HG03354 (cell line): ENCODE results near the gene DNAL1.
"Not testable (repeated sequence)": the region's sequence is repeated elsewhere in the genome, so short reads cannot be mapped to it uniquely, and the experiment has no call there.

Source experiments
- ATAC-seq: cut with Tn5 transposase; IDR thresholded peaks from one replicate; pipeline ENCODE4 v1.9.1; 2021; ENCODE audit warnings: mild to moderate bottlenecking; ENCODE audit not compliant: unreplicated experiment, poor library complexity, severe bottlenecking

DNAL1 gene

DNA sequence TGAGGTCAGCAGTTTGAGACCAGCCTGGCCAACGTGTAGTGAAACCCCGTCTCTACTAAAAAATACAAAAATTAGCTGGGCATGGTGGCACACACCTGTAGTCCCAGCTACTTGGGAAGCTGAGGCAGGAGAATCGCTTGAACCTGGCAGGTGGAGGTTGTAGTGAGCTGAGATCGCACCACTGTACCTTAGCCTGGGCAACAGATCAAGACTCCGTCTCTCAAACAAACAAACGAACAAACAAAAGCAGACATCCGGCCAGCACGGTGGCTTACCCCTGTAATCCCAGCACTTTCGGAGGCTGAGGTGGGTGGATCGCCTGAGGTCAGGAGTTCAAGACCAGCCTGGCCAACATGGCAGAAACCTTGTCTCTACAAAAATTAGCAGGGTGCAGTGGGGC, 8.4 kb upstream of the DNAL1 start:
- ATAC-seq = not testable (repeated sequence)

DNA sequence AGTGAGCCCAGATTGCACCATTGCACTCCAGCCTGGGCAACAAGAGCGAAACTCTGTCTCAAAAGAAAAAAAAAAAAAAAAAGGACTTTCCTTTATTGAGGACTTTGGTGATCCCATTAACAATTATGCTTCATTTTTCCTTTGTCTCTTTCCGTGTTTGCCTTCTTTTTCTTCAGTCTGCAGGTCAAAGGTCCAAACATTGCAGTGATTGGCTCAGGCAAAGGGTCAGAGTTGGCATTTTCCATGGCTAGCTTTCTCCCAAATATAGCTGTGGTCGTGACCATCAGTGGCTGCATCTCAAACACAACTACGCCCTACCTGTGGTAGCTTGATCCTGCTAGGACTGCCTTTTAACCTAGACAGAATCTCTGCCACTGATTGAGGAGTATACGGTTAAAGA, 7.0 kb upstream of the DNAL1 start:
- no peak for ATAC-seq

DNA sequence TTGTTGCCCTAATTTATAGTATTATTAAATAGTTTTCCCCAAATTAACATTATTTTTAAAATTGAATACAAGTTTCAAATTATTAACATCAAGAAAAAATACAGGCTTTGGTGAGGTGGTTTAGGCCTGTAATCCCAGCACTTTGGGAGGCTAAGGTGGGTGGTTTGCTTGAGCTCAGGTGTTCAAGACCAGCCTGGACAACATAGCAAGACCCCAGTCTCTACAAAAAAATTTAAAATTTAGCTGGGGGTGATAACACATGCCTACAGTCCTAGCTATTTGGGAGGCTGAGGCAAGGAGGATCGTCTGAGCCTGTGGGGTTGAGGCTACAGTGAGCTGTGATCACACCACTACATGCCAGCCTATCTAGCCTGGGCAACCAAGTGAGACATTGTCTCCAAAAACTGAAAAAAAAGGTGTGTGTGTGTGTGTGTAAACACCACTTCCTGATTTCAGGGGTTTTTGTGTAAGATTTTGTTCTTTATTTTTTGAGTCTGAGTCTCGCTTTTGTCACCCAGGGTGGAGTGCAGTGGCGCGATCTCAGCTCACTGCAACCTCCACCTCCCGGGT, 3.9 kb upstream of the DNAL1 start:
- no peak for ATAC-seq

- ATAC-seq = no peak
Measured at GRCh38 chr14:73645248-73645610, 443 bp downstream of the DNAL1 start.

DNA sequence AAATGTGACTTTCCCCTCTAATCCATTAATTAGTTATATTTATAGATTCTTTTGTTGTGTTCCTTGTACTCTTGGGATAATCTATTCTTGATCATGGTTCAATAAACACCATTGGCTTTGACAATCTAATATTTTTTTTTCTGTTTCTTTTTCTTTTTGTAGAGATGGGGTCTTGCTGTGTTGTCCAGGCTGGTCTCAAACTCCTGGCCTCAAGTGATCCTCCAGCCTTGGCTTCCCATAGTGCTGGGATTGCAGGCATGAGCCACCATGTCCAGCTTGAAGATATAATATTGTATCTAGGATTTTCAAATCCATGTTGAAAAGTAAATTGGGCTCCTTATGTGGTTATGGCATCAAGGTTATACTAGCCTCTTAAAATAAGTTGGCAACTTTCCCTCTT, 6.2 kb downstream of the DNAL1 start:
- no peak for ATAC-seq

GRCh38 chr14:73655851-73656250, 11.1 kb downstream of the DNAL1 start:
- ATAC-seq = no peak

- ATAC-seq = not testable (repeated sequence)
Measured at GRCh38 chr14:73659202-73659601, 14.4 kb downstream of the DNAL1 start.

GRCh38 chr14:73660511-73660910, 15.7 kb downstream of the DNAL1 start:
- ATAC-seq = no peak

GRCh38 chr14:73661872-73662271, 17.1 kb downstream of the DNAL1 start:
- no peak for ATAC-seq

- ATAC-seq = no peak
Measured at GRCh38 chr14:73662487-73662943, 17.7 kb downstream of the DNAL1 start.

DNA sequence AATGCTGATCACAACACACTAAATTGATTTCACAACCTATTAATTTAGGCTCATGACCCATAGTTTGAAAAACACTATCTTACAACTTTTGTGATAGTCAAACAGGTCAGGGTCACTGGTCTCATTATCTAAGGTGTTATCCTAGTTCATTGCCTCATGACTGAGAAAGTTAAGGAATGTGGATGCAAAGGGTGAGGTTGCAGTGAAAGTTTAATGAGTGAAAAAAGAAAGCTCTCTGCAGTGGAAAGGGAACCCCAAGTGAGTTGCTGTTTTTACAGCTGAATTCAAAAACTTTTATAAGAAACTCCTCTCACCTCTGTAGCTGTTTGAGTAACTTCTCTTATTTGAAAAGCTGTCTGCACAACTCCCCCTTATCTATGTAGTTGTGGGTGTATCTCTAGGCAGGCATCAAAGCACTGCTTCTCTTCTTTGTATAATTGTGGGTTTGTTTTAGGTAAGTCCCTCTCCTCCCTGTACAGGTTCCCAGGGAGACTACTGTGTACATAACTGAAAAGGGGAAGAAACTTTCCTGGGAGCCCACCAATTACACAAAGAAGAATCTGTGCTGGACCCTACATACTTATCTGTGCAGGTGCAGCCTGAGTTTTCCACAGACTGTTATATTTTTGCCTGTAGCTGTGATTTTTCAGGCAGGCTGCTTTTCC, 18.9 kb downstream of the DNAL1 start:
- ATAC-seq = no peak

DNA sequence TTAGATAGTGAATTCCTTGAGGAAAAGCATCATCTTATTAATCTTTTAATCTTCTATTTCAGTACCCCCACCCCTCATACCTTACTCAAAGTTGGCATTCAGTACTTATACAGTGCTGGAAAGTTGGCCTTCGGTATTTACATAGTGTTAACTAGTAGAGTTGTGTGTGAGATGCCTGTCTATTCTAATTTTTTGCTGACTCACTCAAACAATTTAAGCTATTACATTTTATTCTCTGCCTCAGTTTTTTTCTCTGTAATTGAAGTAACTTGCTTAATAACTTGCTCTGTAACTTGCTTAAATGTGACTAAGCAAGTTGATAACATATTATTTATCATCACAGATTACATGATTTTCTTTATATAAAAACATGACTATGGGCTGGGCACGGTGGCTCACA, 20.3 kb downstream of the DNAL1 start:
- ATAC-seq = no peak

DNA sequence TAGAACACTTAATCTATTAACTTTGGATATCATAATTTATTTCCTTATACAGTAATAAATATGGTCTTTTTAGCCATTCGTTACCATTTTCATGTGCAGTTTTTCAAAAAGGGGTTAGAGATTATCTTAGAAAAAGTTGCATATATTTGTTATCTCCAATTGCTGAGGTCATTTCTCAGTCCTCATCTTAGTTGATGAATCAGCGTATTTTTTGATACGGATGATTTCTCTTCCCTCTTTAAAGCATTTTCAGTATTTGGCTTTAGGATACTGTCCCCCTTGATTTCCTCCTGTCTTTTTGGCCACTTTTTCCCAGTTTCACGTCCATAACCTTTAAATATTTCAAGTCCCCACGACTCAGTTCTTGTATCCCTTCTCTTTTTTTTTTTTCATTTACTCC, 21.8 kb downstream of the DNAL1 start:
- ATAC-seq = no peak

GRCh38 chr14:73667854-73668253, 23.1 kb downstream of the DNAL1 start:
- no peak for ATAC-seq

DNA sequence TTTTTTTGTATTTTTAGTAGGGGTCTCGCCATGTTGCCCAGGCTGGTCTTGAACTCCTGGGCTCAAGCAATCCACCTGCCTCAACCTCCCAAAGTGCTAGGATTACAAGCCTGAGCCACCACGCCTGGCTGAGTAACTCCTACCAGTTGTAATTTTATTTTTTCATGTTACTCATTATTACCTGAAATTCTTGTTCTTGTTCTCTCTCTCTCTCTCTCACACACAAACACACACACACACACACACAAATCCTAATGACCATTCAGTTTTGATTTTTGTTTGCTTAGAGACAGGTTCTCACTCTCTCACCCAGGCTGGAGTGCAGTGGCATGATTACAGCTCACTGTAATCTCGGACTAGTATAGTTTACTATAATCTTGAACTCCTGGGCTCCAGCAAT, 30.2 kb downstream of the DNAL1 start:
- no peak for ATAC-seq

DNA sequence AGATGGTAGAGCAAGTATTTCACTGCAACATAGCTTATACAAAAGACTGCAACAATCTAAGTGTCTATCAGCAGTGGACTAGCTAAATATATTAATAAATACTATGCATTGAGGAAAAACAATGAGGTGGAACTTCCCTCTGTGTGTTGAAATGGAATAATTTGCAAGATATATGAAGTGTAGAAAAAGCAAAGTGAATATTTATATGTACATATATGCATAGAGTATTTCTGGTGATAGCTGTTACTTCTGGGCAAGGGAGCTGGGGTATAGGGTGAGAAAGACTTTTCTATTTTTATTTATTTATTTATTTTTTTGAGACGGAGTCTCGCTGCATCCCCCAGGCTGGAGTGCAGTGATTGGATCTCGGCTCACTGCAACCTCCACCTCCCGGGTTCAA, 33.9 kb downstream of the DNAL1 start:
- ATAC-seq = no peak

- ATAC-seq = no peak
Measured at GRCh38 chr14:73680821-73681220, 36.0 kb downstream of the DNAL1 start.

- ATAC-seq = no peak
Measured at GRCh38 chr14:73684627-73685026, 39.8 kb downstream of the DNAL1 start.

DNA sequence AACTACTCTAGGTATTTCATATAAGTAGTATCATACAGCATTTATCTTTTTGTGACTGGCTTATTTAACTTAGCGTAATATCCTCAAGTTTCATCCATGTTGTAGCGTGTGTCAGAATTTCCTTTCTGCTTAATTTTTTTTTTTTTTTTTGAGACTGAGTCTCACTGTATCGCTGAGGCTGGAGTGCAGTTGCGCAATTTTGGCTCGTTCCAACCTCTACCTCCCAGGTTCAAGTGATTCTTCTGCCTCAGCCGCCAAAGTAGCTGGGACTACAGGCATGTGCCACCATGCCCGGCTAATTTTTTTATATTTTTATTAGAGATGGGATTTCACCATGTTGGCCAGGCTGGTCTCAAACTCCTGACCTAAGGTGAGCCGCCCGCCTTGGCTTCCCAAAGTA, 40.5 kb downstream of the DNAL1 start:
- no peak for ATAC-seq

DNA sequence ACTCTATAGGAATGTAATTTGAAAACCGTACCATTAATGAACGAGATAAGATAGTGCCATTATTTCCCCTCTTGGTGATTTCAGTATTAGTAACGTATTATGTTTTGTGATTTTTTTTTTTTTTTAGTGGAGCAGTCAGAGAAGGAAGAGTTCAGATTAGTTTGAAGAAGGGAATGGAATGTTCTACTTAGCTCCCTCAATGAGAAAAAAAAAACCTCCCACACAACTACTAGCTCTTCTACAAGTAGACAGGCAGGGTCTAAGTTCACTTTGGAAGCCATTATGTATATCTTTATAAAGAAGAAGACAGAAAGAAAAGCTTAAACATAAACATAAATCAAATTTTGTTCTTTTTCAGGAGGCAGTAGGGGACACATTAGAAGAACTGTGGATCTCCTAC, 42.1 kb downstream of the DNAL1 start:
- ATAC-seq = no peak

- no peak for ATAC-seq
Measured at GRCh38 chr14:73694083-73694482, 49.3 kb downstream of the DNAL1 start.

DNA sequence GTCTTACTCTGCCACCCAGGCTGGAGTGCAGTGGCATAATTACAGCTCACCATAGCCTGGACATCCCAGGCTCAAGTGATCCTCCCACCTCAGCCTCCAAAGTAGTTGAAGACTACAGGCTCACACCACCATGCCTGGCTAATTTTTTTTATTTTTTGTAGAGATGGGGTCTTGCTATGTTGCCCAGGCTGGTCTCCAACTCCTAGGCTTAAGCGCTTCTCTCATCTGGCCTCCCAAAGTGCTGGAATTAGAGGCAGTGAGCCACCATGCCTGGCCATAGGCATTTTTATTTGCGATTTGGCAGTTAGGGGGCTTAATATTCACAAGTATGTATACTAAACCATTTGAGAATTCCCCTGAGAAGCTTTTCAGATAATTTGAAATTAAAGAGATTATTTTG, 50.3 kb downstream of the DNAL1 start:
- ATAC-seq = no peak
